Fibroblast of lung (primary cell): Measurements from ENCODE around the gene AMOTL1. TPM values are rescaled to one million over a fixed set of nuclear protein-coding genes. Genes with fewer than 3 reads are reported as not detected.

Experiments used
- DNase-seq, 2 donors: peaks; one replicate each; pipeline versions ENCODE4 v3.0.0 to v3.0.0-alpha.2; 2010; ENCODE audit warnings: low read depth in 2 of 2
- H2AFZ ChIP-seq: 2 replicates; pipeline ENCODE4 v1.5.1; 2012; ENCODE audit warnings: low read length, control low read depth, inconsistent platforms
- H3K27ac ChIP-seq: 2 replicates; pipeline ENCODE4 v1.5.1; 2011; ENCODE audit warnings: low read length, control low read depth; ENCODE audit not compliant: insufficient read depth
- H3K27me3 ChIP-seq: 2 replicates; pipeline ENCODE4 v1.5.1; 2011; ENCODE audit warnings: mild to moderate bottlenecking, low read length; ENCODE audit not compliant: control insufficient read depth, insufficient read depth
- H3K36me3 ChIP-seq: 2 replicates; pipeline ENCODE4 v1.5.1; 2011; ENCODE audit warnings: low read length; ENCODE audit not compliant: control insufficient read depth, insufficient read depth
- H3K4me1 ChIP-seq: 2 replicates; pipeline ENCODE4 v1.5.1; 2011; ENCODE audit warnings: low read length; ENCODE audit not compliant: control insufficient read depth, insufficient read depth; ENCODE audit errors: extremely low read depth
- H3K4me2 ChIP-seq: 2 replicates; pipeline ENCODE4 v1.5.1; 2011; ENCODE audit warnings: low read length, control low read depth; ENCODE audit not compliant: insufficient read depth; ENCODE audit errors: extremely low read depth
- H3K4me3 ChIP-seq, 4 experiments: fragments of 200-600 bp in 1 of 4; sonication (generic) in 1 of 4; replicated peaks in 1 of 4; 2 replicates each; pipeline ENCODE4 v1.5.1; 2011 to 2016; ENCODE audit warnings: low read length in 4 of 4, low read depth in 3 of 4, mild to moderate bottlenecking in 3 of 4, control low read depth in 2 of 4, inconsistent platforms in 1 of 4, mixed read lengths in 1 of 4; ENCODE audit not compliant: insufficient read depth in 1 of 4; ENCODE audit errors: control extremely low read depth in 1 of 4
- H3K79me2 ChIP-seq: 2 replicates; pipeline ENCODE4 v1.5.1; 2012; ENCODE audit warnings: mild to moderate bottlenecking, low read length, inconsistent platforms; ENCODE audit not compliant: control insufficient read depth, insufficient read depth
- H3K9ac ChIP-seq: 2 replicates; pipeline ENCODE4 v1.5.1; 2011; ENCODE audit warnings: mild to moderate bottlenecking, low read length, control low read depth; ENCODE audit not compliant: insufficient read depth
- H3K9me3 ChIP-seq: 2 replicates; pipeline ENCODE4 v1.5.1; 2012; ENCODE audit warnings: low read depth, low read length; ENCODE audit not compliant: control insufficient read depth, insufficient read depth
- H4K20me1 ChIP-seq: 2 replicates; pipeline ENCODE4 v1.5.1; 2011; ENCODE audit warnings: low read length; ENCODE audit not compliant: control insufficient read depth, insufficient read depth; ENCODE audit errors: extremely low read depth
- CTCF ChIP-seq, 2 donors: IDR thresholded peaks in 1 of 2; conservative IDR thresholded peaks in 1 of 2; 1 replicate in 1 of 2; 2 replicates in 1 of 2; pipeline ENCODE4 v1.5.1; 2011 to 2012; ENCODE audit warnings: low read length in 2 of 2, control low read depth in 1 of 2, inconsistent platforms in 1 of 2, low read depth in 1 of 2, mild to moderate bottlenecking in 1 of 2
- EZH2 ChIP-seq: IDR thresholded peaks from 2 replicates; pipeline ENCODE4 v1.5.1; 2012; ENCODE audit warnings: low read length, control low read depth, mild to moderate bottlenecking; ENCODE audit errors: missing control alignments
- polyA plus RNA-seq, 2 donors: library from polyadenylated mRNA; depleted of rRNA in 1 of 2; stranded (reverse) in 1 of 2; unstranded in 1 of 2; fragments of >200 nt; gene quantifications; 2 replicates each; pipeline ENCODE4 v1.2.1, GENCODE V29; 2011 to 2012; ENCODE audit warnings: missing spikeins in 1 of 2
- total RNA-seq: library from RNA; depleted of rRNA; stranded (reverse); fragments of >200 nt; gene quantifications from 2 replicates; pipeline ENCODE4 v1.2.1, GENCODE V29; 2014

The AMOTL1 gene
- total and polyA plus RNA-seq, 2 donors (not counting 1 experiment from before 2014, with no cell fraction given), result 38.0 to 63.7 TPM

- no peak overlapping the region for H2AFZ ChIP-seq
- H3K4me2 ChIP-seq, result no peak overlapping the region
- H3K27ac ChIP-seq, result no peak overlapping the region
- H3K9ac ChIP-seq, result no peak overlapping the region
- no peaks in the 10 kb centered on the region for H3K9me3 ChIP-seq
- peak in 1 of 2 donors; percentile 81 for DNase-seq
- H3K79me2 ChIP-seq, result no peaks in the 10 kb centered on the region
- H3K27me3 ChIP-seq, result no peaks in the 10 kb centered on the region
- no peaks in the 10 kb centered on the region for H3K4me1 ChIP-seq
- no peaks in the 10 kb centered on the region for H4K20me1 ChIP-seq
- TF ChIP-seq EZH2 (no peak), CTCF (conservative IDR thresholded peaks at IDR 0.05 in 1 of 2, IDR thresholded peaks at IDR 0.05 in 1 of 2; ENCODE audit: low read depth in 1 of 2, low read length in 2 of 2) (no peak)
- no peaks in the 10 kb centered on the region for H3K36me3 ChIP-seq
- H3K4me3 ChIP-seq, result no peak overlapping the region
These were observed 117.0 kb downstream of the AMOTL1 start for GRCh38 chr11:94885133-94885532.

GRCh38 chr11:94885581-94885980 lies 117.4 kb downstream of the AMOTL1 start:
- Histone ChIP-seq H3K9ac (no peak overlapping the region), H3K79me2 (no peaks in the 10 kb centered on the region), H3K9me3 (no peaks in the 10 kb centered on the region), H3K36me3 (no peaks in the 10 kb centered on the region), H3K4me2 (no peak overlapping the region), H3K4me1 (no peaks in the 10 kb centered on the region), H3K4me3 (no peak overlapping the region), H3K27me3 (no peaks in the 10 kb centered on the region), H4K20me1 (no peaks in the 10 kb centered on the region), H3K27ac (no peak overlapping the region), H2AFZ (no peak overlapping the region)
- peak in 1 of 2 donors; percentile 19 for DNase-seq
- TF ChIP-seq CTCF (conservative IDR thresholded peaks at IDR 0.05 in 1 of 2, IDR thresholded peaks at IDR 0.05 in 1 of 2; ENCODE audit: low read depth in 1 of 2, low read length in 2 of 2) (no peak), EZH2 (no peak)

- Histone ChIP-seq H3K27ac (no peak overlapping the region), H4K20me1 (no peaks in the 10 kb centered on the region), H3K4me2 (no peak overlapping the region), H3K9me3 (no peaks in the 10 kb centered on the region), H3K36me3 (no peaks in the 10 kb centered on the region), H3K4me1 (no peaks in the 10 kb centered on the region), H3K4me3 (no peak overlapping the region), H2AFZ (no peak overlapping the region), H3K27me3 (no peaks in the 10 kb centered on the region), H3K79me2 (no peaks in the 10 kb centered on the region), H3K9ac (no peak overlapping the region)
- TF ChIP-seq CTCF (conservative IDR thresholded peaks at IDR 0.05 in 1 of 2, IDR thresholded peaks at IDR 0.05 in 1 of 2; ENCODE audit: low read depth in 1 of 2, low read length in 2 of 2) (no peak), EZH2 (no peak)
- no peak for DNase-seq
These were observed 120.0 kb downstream of the AMOTL1 start for GRCh38 chr11:94888204-94888603.
